ENCODE measurements around the gene AP2B1.

The AP2B1 gene

DNA sequence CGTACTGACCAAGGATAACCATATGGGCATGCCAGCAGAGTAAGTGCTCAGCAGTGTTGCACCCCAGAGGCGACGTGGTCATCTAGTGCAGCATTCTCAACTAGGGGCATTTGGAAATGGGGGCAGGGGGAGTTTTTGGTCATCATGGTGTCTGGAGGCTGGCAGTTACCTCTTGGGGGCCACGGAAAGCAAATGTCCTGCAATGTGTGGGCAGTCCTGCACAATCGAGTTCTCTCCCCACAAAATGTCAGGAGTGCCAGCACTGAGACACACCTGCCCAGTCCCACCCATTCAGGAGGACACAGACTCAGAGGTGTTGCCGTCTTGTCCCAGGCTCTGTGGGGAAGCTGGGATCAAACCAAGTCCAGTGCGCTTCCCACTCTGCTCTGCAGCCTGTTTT lies 147.3 kb downstream of the AP2B1 start:
- H3K4me2 ChIP-seq (ENCODE audit: low read depth, low read length, poor library complexity, severe bottlenecking): no peak overlapping the region
- H3K27ac ChIP-seq (ENCODE audit: low read depth, low read length): no peak overlapping the region
- no peak overlapping the region for H3K4me3 ChIP-seq (ENCODE audit: insufficient read depth, low read length, poor library complexity, severe bottlenecking)
- H3K36me3 ChIP-seq (ENCODE audit: low read length): no peaks in the 10 kb centered on the region
- no peaks in the 10 kb centered on the region for H3K9me2 ChIP-seq (replicated peaks; ENCODE audit: insufficient read depth, low read length)
- no peaks in the 10 kb centered on the region for H4K20me1 ChIP-seq (ENCODE audit: low read depth, low read length)
- H3K9me3 ChIP-seq (ENCODE audit: insufficient read depth, low read length): no peaks in the 10 kb centered on the region
- no peak for TF ChIP-seq EZH2phosphoT487 (conservative IDR thresholded peaks at IDR 0.05; ENCODE audit: low read length)
- TF ChIP-seq, protein P1, sequence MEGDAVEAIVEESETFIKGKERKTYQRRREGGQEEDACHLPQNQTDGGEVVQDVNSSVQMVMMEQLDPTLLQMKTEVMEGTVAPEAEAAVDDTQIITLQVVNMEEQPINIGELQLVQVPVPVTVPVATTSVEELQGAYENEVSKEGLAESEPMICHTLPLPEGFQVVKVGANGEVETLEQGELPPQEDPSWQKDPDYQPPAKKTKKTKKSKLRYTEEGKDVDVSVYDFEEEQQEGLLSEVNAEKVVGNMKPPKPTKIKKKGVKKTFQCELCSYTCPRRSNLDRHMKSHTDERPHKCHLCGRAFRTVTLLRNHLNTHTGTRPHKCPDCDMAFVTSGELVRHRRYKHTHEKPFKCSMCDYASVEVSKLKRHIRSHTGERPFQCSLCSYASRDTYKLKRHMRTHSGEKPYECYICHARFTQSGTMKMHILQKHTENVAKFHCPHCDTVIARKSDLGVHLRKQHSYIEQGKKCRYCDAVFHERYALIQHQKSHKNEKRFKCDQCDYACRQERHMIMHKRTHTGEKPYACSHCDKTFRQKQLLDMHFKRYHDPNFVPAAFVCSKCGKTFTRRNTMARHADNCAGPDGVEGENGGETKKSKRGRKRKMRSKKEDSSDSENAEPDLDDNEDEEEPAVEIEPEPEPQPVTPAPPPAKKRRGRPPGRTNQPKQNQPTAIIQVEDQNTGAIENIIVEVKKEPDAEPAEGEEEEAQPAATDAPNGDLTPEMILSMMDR (IDR thresholded peaks at IDR 0.05; ENCODE audit: insufficient read depth, low read length, poor library complexity, severe bottlenecking): no peak
- H3F3A ChIP-seq (ENCODE audit: insufficient read depth): no peaks in the 10 kb centered on the region
- no peaks in the 10 kb centered on the region for H3K79me2 ChIP-seq (ENCODE audit: insufficient read depth, low read length)
- H3K9ac ChIP-seq (ENCODE audit: low read length): no peak overlapping the region
- H2AFZ ChIP-seq (ENCODE audit: low read depth, low read length, severe bottlenecking): no peak overlapping the region
- H3K27me3 ChIP-seq (ENCODE audit: low read length): no peaks in the 10 kb centered on the region

DNA sequence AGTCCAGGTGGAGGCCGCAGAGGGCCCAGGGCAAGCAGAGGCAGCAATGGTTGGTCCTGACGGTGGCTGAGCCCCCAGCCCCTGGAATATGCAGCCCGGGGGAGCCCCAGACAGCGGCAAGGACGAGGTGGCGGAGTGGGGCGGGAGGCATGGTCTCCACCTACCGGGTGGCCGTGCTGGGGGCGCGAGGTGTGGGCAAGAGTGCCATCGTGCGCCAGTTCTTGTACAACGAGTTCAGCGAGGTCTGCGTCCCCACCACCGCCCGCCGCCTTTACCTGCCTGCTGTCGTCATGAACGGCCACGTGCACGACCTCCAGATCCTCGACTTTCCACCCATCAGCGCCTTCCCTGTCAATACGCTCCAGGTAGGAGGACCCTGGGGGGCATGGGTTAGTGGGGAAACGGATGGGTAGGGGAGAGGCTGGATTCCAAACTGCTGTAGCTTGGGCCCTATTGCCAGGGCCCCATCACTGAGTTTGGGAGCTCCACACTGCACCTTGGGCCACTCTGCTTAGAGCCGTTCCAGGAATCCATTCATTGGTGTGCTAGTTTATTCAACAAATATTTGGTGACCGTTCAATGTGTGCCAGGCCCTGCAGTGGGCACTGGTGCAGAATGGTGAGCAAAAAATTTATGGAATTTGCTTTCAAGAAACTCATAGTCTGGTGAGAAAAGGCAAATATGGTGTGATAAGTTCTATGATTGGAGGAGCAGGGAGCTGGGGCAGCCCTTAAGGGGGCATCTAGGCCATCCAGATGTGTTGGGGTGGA lies 148.1 kb downstream of the AP2B1 start:
- TF ChIP-seq EZH2phosphoT487 (conservative IDR thresholded peaks at IDR 0.05; ENCODE audit: low read length): no peak
- TF ChIP-seq, protein P1 (IDR thresholded peaks at IDR 0.05; ENCODE audit: insufficient read depth, low read length, poor library complexity, severe bottlenecking): no peak
- no peaks in the 10 kb centered on the region for H3F3A ChIP-seq (ENCODE audit: insufficient read depth)
- H3K9ac ChIP-seq (ENCODE audit: low read length): no peak overlapping the region
- H4K20me1 ChIP-seq (ENCODE audit: low read depth, low read length): no peaks in the 10 kb centered on the region
- no peaks in the 10 kb centered on the region for H3K79me2 ChIP-seq (ENCODE audit: insufficient read depth, low read length)
- no peak overlapping the region for H3K4me3 ChIP-seq (ENCODE audit: insufficient read depth, low read length, poor library complexity, severe bottlenecking)
- no peaks in the 10 kb centered on the region for H3K9me3 ChIP-seq (ENCODE audit: insufficient read depth, low read length)
- no peaks in the 10 kb centered on the region for H3K36me3 ChIP-seq (ENCODE audit: low read length)
- no peaks in the 10 kb centered on the region for H3K9me2 ChIP-seq (replicated peaks; ENCODE audit: insufficient read depth, low read length)
- H3K27me3 ChIP-seq (ENCODE audit: low read length): no peaks in the 10 kb centered on the region
- no peak overlapping the region for H2AFZ ChIP-seq (ENCODE audit: low read depth, low read length, severe bottlenecking)
- H3K4me2 ChIP-seq (ENCODE audit: low read depth, low read length, poor library complexity, severe bottlenecking): no peak overlapping the region
- H3K27ac ChIP-seq (ENCODE audit: low read depth, low read length): no peak overlapping the region

DNA sequence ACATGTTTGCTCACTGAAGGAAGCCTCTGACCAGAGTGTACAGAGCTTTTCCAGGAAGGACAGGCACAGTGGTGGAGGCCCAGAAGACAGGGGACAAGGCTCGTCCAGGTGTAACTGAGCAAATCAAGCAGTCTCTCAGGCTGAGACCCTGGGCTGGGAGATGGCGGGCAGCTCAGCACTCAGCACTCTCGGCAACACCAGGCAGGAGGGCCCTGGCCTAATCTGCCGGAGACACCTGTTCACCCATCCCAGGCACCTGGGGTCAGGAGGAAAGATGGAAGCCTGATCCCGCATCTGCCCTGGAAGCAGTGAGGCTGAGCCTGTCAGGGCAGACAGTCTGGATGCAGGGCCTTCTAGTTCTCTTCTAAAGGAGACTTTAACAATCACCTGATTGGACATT lies 149.1 kb downstream of the AP2B1 start:
- no peaks in the 10 kb centered on the region for H3F3A ChIP-seq (ENCODE audit: insufficient read depth)

More for the DNA sequence above, 149.1 kb downstream of the AP2B1 start:
- Histone ChIP-seq H3K9me2 (replicated peaks; ENCODE audit: insufficient read depth, low read length) (no peaks in the 10 kb centered on the region), H3K36me3 (ENCODE audit: low read length) (no peaks in the 10 kb centered on the region), H3K4me2 (ENCODE audit: low read depth, low read length, poor library complexity, severe bottlenecking) (no peak overlapping the region), H4K20me1 (ENCODE audit: low read depth, low read length) (no peaks in the 10 kb centered on the region), H3K9me3 (ENCODE audit: insufficient read depth, low read length) (no peaks in the 10 kb centered on the region), H2AFZ (ENCODE audit: low read depth, low read length, severe bottlenecking) (no peak overlapping the region), H3K4me3 (ENCODE audit: insufficient read depth, low read length, poor library complexity, severe bottlenecking) (no peak overlapping the region), H3K9ac (ENCODE audit: low read length) (no peak overlapping the region), H3K27me3 (ENCODE audit: low read length) (no peaks in the 10 kb centered on the region), H3K27ac (ENCODE audit: low read depth, low read length) (no peak overlapping the region), H3K79me2 (ENCODE audit: insufficient read depth, low read length) (no peaks in the 10 kb centered on the region)
- TF ChIP-seq, protein P1 (IDR thresholded peaks at IDR 0.05; ENCODE audit: insufficient read depth, low read length, poor library complexity, severe bottlenecking): no peak
- TF ChIP-seq EZH2phosphoT487 (conservative IDR thresholded peaks at IDR 0.05; ENCODE audit: low read length): no peak

All from SU-DHL-6 (cell line).